Limb (tissue), 2 donors: Measurements from ENCODE around the gene SGMS2.

ENCODE experiments used
- DNase-seq, 2 donors: peaks; one replicate each; pipeline ENCODE4 v3.0.0-alpha.2; 2016; ENCODE audit errors: extremely low spot score in 2 of 2

Gene SGMS2

DNA sequence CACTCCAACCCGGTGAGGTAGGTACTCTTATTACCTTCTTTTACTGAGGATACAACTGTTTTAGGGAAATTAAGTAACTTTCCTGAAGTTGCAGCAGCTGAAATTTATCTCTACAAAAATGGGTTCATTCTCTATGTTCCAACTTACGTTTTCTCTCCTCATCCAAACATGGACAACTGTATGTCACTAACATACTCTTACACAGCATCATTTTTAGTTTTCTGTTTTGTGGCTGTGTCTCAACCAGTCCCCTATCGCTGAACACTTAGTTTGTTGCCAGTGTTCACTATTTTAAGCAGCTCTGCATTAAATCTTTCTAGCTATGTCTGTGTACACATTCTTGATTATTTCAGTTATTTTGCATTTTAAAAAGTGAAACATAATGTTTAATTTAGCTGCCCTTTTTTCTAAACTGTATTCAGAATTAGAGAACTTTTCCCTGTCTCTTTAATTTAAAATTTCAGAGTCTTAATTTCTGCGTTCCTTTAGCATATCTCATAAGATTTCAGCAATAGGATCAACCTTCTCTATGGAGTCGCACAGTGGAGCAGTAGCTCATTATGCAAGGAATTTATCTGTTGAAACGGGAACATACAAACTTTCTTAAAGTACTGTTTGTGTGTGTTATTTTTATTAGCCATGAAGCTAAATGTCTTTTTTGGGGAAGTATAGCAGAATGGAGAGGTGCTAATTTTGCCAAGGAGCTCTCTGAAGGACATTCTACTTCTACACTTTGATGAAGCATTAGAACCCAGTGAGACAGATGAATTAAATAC, 3.8 kb downstream of the SGMS2 start:
- DNase-seq = no peak

DNA sequence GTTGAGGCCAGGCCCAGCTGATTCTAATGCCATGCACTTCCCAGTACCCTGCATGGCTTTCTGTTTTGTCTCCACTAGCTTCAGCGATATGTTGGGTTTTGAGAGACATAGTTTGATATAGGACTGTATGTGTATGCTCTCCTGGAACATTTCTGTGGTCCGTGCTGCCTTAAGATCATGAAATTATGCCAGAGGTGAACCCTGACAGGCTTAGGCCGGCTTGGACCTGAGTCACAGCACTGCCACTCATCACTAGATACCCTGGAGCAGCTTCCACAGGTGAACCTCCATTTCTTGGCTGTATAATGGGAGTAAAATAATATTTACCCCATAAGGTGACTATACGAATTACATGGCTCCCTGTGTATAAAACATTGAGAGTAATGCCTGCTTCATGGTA, 6.4 kb downstream of the SGMS2 start:
- DNase-seq = no peak

DNA sequence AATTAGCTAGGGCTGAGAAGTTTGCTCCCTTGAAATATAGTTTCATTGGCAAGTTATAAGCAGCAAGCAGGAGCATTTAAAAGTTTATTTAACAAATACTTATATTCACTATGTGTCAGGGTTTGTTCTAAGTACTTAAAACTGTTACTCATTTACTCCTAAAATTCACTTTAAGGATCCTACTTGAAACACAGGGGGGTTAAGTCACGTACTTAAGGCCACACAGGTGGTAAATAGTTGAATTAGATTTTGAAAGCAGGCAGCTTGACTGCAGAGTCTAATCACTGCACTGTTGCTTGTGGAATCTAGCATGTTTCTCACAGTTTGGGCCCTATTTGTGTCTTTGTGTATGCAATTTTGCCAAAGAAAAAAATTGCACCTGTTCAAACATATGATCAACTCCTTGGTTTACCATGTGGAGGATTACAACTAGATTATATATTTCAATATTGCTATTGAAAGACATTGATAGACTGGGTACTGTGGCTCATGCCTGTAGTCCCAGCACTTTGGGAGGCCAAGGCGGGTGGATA, 7.6 kb downstream of the SGMS2 start:
- no peak for DNase-seq

DNA sequence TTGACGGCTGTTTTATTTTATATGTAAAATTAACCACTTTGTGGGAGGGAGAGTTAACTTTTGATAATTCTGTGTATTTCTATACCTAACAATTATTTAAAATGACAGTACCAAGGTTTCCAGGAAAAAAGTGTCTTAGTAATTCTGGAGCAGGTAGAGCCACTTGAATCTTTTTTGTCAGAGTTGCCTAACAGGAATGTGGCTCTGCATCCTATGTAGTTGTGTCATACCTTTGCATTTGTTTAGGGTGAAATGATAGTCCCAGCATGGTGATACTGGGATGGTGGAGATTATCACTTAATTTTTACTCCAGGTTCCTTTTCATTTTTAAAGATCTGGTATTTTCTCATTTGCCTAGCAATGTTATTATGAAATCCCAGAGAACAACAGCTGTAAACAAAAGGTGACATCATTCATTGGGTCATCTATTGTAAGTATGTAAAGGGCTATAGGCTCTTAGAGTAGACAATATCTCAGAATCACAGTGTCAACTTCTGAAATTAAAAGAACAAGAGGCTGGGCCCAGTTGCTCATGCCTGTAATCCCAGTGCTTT, 9.6 kb downstream of the SGMS2 start:
- DNase-seq = no peak

DNA sequence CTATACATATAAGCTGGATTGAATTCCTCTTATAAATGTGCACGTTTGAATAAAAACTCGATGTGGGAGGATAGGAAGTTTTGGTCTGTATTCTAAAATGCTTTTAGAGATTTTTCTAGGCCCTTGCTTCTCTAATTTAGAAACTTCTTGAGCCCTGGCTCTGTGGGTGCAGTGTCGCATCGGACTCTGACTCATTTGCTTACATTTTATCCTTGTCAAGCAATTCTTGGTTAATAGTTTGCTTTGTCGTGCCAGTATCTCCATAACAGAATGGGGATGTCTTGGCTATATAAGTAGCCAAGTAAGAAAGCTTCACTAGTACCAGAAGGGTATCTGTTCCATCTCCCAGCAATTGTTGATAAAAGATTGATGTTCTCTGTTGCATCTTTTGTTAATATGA, 10.7 kb downstream of the SGMS2 start:
- no peak for DNase-seq

DNA sequence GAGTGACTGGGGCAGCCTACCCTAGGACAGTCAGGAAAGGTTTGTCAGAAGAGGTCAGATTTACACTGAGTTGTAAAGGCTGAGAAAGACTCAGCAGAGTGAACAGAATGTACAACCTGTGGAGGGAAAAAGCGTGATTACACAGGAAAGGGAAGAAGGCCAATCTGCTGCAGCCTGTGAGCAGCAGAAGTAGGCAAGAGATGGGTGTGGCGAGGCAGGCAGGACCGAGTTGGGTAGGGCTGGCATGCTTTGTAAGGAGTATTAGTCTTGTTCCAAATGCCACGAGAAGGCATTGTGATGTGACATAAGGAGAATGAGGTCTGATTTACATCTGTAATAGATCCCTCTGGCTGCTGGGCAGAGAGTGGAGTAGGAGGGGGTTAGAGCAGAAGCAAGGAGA, 12.6 kb downstream of the SGMS2 start:
- no peak for DNase-seq

DNA sequence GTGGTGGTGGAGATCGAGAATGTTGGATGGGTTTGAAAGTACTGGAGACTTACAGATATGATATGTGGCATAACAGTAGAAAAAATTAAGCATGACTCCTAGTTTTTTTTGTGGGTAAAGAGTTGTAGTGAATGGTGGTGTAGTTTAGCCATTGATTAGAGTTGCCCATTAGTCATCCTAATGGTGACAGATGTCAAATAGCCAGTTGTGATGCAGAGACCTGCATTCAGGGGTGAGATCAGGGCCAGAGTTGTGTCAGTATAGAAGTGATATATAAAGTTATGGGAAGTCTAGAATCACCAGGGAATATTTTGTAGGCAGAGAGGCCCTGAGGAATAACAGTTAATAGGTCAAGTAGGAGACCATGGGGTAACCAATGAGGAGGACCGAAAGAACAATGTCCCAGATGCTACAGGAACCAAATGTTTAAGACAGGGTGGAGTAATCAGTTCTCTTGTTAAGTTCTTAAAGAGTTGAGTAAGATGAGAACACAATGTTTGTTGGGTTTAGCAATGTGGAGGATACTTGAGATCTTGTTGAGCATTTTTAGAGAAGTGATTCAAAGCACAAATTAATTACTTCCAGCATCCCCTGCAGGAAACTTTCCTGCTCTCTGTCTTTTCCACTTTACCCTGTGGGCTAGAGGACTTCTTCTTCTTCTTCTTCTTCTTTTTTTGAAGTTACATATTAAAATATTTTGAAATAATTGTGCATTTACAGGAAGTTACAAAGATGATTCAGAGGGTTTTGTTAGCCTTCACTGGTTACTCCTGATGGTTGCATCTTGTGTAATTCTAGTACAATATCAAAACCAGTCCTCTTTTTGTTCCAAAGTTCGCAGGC, 13.3 kb downstream of the SGMS2 start:
- DNase-seq = no peak

DNA sequence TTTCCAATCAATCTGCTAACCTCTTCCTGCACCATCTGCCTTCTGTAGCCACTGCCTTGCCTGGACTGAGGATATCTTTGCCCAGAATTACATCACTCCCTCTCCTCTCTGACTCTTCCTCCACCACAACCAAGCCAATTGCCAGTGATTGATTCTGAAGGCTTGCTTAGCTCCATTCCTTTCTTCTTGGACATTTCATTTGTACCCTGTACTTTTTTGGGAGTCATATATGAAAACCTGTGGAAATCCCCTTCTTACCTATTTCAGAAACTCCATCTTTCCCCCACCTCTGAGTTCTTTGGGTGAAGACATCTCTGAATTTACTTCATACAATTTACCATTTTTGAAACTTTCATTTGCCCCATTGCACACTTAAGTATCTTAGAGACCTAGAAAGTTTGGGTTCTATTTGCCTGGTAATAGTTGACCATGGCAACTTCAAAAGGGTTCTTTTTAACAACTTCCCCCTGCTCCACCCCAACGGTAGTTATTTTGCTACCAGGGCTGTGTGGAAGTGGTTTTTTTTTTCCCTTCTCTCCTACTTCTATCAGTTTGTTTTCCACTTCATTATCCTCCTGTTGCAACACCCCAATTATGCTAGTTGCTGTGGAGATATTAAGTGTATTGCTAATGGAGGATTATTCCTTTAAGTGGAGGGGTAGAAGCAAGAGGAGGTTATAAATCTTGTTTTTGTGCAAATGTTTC, 14.3 kb downstream of the SGMS2 start:
- no peak for DNase-seq

DNA sequence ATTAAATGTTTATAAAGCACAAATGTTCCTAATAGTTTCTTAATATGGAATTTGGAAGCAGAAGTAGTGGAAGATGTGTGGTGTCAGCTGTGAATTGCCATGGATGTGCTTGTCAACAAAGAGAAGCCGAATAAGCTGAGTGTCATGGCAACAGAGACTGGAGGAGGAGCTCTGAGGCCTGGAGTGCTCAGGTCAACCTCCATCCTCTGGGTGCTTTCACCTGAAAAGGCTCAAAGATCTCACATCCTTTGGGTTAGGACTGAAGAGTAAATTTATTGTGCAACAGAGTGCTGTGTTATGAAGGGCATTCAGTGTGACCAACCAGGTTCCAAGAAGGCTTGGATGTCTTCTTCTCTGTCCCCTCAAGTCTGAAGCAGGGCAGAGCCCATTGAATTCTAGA, 18.7 kb downstream of the SGMS2 start:
- DNase-seq = no peak

DNA sequence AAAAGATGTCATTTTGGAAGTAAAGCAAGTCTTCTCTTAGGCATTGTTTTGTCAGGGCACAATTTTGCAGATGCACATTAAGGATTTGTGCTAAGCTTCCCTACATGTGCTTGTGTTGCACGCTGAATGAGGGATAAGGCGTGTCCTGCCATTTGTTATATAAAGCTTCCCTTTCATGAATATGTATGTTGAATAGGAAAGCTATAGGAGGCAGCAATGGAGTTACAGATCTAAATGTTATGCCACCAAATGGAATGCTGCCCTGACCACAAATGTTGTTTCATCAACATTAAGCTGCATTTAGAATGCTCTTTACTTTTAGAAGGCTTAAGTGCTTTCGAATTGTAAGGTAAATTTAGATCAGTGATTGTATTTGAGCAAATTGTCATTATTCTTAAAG, 20.9 kb downstream of the SGMS2 start:
- no peak for DNase-seq

DNA sequence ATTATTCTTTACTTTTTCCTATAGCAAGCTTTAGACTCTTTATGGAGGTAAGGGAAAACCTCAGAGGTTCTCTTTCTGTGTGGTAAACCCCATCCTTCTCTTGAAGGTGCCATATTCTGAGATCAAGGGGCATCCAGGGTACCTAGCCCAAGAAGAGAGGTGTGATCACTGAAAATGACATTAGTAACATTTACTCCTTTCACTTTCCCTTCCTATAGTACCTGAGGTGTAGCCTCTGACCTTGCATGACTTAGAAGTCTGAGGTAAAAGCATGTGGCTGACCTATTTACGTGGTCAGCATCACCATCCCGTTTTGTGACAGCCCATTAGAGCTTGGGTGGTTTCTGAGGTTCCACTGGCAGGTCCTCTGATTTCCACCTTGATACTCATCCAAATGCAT, 25.7 kb downstream of the SGMS2 start:
- no peak for DNase-seq

DNA sequence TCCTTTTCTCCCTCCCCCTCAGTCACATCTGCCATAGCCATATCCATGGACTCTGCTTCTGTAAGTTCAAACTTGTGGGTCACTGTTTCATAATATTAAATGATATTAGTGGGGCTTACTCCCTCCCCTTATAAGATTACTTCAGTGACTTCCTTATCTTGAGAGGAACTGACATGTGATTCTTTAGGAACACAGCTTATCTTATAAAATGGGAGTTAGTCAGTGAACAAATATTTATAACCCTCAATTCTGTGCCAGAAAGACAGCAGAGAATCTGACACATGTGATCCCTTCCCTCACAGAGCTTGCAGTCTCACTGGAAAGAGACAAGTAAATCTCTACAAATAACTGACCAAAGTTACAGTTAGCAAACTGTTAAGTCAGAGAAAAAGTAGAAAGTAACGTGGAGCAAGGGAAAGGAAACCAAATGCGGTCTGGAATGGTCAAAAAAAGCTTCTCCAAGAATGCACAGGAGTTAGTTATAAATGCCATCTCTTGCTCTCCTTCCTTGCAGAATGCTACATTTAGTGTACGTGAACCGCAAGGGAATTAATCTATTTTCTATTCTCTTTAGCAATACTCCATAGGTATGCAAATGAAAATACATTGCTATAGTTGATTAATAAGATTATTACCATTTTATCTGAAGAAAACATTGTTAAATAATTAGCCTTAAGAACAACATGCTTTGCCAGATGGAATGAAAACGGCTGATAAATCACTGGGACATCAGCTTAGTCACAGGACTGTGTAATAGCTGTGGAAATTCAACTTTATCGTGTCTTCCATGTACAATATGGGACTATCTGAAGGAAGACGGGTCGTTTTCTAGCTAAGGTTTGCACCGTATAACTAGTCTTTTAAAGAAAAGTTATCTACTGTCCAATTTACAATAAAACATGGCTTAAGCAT, 29.0 kb downstream of the SGMS2 start:
- DNase-seq = peak in 1 of 2 donors; percentile 7

DNA sequence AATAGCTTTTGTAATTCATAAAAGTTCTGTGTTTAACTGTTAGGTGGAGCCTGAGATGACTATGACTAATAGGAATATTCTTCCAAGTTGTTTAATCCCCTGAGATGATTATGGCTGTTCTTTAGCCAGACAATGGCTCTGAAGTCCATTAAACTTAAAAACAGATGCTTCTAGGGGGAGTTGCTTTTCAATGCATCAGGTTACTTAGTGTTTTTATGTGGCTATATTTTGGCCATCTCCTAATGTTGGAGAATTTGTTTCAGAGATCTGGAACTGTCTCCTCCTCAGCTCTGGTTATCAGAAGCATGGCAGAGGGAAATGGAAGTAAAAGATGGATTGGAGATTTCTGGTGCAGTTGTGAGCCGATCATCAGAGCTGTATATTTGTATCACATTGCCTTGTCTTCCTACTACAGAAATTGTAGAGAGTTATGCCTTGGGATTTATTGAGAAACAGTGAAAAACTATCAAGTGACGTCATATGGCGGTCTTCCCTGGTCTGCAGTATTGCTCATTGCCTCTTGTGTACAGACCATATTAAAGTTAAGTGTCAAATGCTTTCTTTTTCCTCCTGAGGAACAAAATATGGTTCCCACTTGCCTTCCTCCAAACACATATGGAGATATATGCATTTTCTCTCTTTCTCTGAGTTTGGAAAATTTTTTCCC, 29.8 kb downstream of the SGMS2 start:
- DNase-seq = peak in 1 of 2 donors; percentile 69

DNA sequence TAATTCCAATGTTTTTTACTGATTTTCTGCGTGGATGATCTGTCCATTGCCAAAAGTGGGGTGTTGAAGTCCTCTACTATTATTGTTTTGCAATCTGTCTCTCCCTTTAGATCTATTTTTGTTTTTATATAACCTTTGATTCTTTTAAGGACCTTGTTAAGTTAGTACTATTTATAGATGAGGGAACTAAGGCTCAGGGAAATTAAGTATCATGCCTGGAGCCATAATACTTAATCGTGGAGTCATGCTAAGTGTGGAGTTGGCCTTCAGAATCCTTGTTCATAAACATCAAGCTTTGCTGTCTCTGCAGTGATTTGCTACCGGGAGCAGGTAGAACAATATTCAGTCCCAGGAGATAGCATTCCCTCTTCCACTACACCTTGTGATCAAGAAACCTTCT, 31.0 kb downstream of the SGMS2 start:
- no peak for DNase-seq

DNA sequence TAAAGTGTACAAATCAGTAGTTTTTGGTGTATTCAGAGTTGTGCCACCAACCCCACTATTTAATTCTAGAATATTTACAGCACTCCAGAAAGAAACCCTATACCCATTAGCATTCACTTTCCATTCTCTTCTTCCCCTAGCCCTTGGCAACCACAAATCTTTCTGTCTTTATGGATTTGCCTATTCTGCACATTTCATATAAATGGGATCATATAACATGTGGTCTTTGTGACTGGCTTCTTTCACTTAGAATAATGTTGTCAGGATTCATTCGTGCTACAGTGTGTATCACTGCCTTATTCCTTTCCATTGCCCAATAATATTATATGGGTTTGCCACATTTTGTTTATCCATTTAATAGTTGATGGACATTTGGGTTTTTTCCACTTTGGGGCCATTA, 32.2 kb downstream of the SGMS2 start:
- no peak for DNase-seq

DNA sequence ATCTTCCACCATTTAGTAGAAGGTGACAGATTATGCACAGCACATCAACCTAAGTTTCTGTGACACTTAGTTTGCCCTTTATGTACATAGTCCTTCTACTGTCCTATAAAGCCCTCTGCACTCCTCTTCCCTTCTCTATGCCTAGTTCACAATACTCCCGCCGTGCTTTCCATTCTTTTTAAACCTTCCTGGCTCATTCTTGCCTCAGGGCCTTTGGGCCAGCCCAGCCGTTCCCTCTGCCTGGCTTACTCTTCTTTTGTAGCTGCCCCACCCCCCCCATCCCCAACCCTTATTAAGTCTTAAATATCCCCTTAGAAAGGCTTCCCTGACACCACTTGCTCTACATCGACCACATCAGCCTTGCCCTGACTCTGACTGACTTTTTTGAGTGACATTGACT, 33.0 kb downstream of the SGMS2 start:
- DNase-seq = no peak

DNA sequence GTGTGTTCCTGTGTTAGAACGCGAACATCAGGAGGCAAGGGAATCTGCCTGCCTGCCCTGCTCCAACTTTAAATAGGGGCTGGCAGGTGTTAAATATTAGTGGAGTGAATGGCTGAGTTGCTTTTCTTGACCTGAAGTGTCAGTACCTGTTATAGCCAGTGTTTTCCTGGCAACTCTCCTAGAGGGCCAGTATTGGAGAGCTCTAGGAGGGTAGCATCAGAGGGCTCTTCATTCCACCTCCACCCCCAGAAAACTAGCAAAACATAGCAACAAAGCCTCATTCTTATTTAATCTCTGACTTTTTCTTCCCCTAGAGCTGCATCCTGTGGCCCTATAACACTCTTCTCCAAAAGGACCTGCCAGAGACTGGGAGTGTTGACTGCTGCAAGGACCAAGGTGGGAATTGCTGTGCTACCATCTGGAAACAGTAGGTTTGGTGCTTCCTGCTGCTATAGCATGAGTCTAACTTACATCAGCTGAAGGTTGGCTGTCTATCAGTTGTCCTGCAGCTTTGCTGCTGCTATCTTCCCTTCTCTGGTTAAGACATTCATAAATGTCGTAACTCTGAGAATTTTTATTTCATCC, 33.5 kb downstream of the SGMS2 start:
- no peak for DNase-seq

DNA sequence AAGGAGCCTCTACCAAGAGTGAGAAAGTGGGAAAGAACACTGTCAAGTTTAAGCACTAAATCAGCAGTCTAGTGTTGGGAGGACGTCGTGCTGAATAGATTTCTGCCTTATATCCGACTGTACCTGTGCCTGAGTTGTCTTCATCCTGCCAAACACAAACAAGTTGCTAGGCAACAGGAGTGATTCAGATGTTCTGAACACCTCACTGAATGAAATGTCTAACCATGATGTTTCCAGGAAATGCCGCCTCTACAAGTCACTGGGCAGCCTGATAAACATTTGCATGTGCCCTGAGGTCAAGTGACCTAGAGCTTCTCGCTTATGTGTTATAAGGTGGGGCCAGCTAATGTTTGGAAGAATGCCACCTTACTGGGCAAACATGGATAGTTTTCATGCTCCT, 37.9 kb downstream of the SGMS2 start:
- no peak for DNase-seq

DNA sequence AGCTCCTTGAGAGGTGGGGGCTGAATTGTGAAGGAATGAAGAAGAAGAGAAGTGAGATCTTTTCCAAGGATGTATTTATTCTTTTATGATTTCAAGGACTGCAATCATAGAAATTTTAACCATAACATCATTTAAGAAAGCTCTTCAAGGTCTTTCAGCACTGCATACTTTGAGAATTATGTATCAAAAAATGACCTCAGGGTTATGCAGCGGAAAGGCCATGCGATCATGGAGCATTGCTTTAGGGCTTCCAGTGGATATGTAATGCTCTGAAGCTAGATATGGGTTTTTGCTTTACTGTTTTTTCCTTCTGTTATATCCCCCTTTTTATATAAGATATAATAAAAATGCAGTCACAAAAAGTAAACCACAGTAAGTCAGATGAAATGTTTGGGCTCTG, 38.7 kb downstream of the SGMS2 start:
- no peak for DNase-seq

DNA sequence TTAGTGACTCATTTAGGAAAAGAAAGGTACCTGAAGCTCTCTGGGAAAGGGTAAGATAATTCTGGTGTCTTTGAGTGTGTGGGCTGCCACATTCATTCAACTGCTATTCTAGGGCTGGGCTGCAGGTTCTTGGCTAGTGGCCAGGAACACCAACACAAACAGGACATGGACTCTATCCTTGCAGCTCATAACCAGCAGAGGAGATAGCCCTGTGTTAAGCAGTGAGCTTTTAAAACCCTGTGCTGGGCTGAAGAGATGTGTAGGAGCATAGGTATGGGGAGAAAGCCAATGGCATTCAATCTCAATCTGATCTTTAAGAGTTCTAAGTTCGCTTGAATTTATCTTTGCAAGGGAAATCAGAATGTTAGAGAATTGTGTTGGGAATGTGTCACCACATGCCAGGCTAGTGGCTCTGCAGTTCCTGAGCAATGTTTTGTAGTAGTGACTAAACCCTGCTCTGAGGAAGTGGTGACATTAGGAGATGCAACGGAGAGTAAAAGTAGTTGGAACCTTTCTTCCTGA, 39.2 kb downstream of the SGMS2 start:
- DNase-seq = no peak
